H1 (cell line): ENCODE data around the gene LITAFD. TPM values are rescaled to one million over a fixed set of nuclear protein-coding genes. Genes with fewer than 3 reads are reported as not detected.

Experiments used
- CTCF ChIA-PET: fragments of 300-600 bp; sonication (Branson Sonifier 250); formaldehyde crosslinking; loops from one replicate; lab custom pipeline; 2021; ENCODE audit not compliant: partially characterized antibody; lab: Charles Lee
- POLR2A ChIA-PET: fragments of 300-600 bp; sonication (Branson Sonifier 250); formaldehyde crosslinking; loops from one replicate; lab custom pipeline; 2021; ENCODE audit warnings: inconsistent platforms; ENCODE audit not compliant: partially characterized antibody; lab: Charles Lee
- DNase-seq, 2 experiments: peaks; one replicate each; pipeline versions ENCODE4 v3.0.0 to v3.0.0-alpha.2; 2010 to 2022; ENCODE audit warnings: low spot score in 2 of 2, low read depth in 1 of 2, mixed read lengths in 1 of 2
- FAIRE-seq: peaks from 2 replicates; lab custom pipeline; 2011; peaks lifted over from hg19 to GRCh38; lab: Jason Lieb, UNC
- H2AFZ ChIP-seq: 2 replicates; pipeline ENCODE4 v1.8.1; 2012; ENCODE audit warnings: low read length, inconsistent platforms
- H2AK5ac ChIP-seq: 2 replicates; pipeline ENCODE4 v1.6.1; 2013; ENCODE audit warnings: low read depth, low read length
- H2BK120ac ChIP-seq: replicated peaks from 2 replicates; pipeline ENCODE3; 2013; ENCODE audit warnings: low read depth, low read length, inconsistent platforms
- H2BK12ac ChIP-seq: 2 replicates; pipeline ENCODE4 v1.6.1; 2013; ENCODE audit warnings: low read depth, low read length
- H2BK15ac ChIP-seq: 2 replicates; pipeline ENCODE4 v1.6.1; 2013; ENCODE audit warnings: low read length
- H2BK20ac ChIP-seq: 2 replicates; pipeline ENCODE4 v1.6.1; 2013; ENCODE audit warnings: low read length
- H2BK5ac ChIP-seq: 2 replicates; pipeline ENCODE4 v1.6.1; 2013; ENCODE audit warnings: low read depth, low read length
- H3K14ac ChIP-seq: 2 replicates; pipeline ENCODE4 v1.6.1; 2013; ENCODE audit warnings: inconsistent platforms; ENCODE audit not compliant: insufficient read length
- H3K18ac ChIP-seq: 2 replicates; pipeline ENCODE4 v1.6.1; 2013; ENCODE audit warnings: low read length; ENCODE audit errors: extremely low read depth
- H3K23ac ChIP-seq: 2 replicates; pipeline ENCODE4 v1.6.1; 2013; ENCODE audit warnings: inconsistent platforms; ENCODE audit not compliant: insufficient read length
- H3K23me2 ChIP-seq: 2 replicates; pipeline ENCODE4 v1.6.1; 2013; ENCODE audit warnings: low read depth, low read length
- H3K27ac ChIP-seq: 2 replicates; pipeline ENCODE4 v1.6.1; 2011; ENCODE audit warnings: low read depth, low read length, inconsistent platforms
- H3K27me3 ChIP-seq, 4 experiments: replicated peaks in 1 of 4; 1 replicate in 1 of 4; 2 replicates in 3 of 4; pipeline versions ENCODE4 v1.6.1 to v1.8.1; 2011 to 2013; ENCODE audit warnings: low read length in 3 of 4, mild to moderate bottlenecking in 3 of 4, inconsistent platforms in 2 of 4, mixed read lengths in 2 of 4, moderate library complexity in 1 of 4; ENCODE audit not compliant: control insufficient read depth in 3 of 4, insufficient read depth in 3 of 4; ENCODE audit errors: extremely low read depth in 1 of 4
- H3K36me3 ChIP-seq, 4 experiments: 2 replicates each; pipeline versions ENCODE4 v1.6.1 to v1.8.1; 2011 to 2013; ENCODE audit warnings: mild to moderate bottlenecking in 4 of 4, low read length in 3 of 4, moderate library complexity in 2 of 4, control low read depth in 1 of 4, inconsistent platforms in 1 of 4; ENCODE audit not compliant: insufficient read depth in 4 of 4, control insufficient read depth in 2 of 4
- H3K4ac ChIP-seq: replicated peaks from 2 replicates; pipeline ENCODE3; 2013; ENCODE audit warnings: low read length, low read depth, mixed read lengths, inconsistent platforms; ENCODE audit not compliant: insufficient read length
- H3K4me1 ChIP-seq, 4 experiments: replicated peaks in 1 of 4; 1 replicate in 1 of 4; 2 replicates in 3 of 4; pipeline versions ENCODE4 v1.6.1 to v1.8.1; 2011 to 2013; ENCODE audit warnings: low read length in 3 of 4, inconsistent platforms in 2 of 4, mixed read lengths in 1 of 4; ENCODE audit not compliant: insufficient read depth in 4 of 4, control insufficient read depth in 3 of 4
- H3K4me2 ChIP-seq, 2 experiments: 2 replicates each; pipeline versions ENCODE4 v1.6.1 to v1.8.1; 2011 to 2013; ENCODE audit warnings: low read depth in 2 of 2, low read length in 2 of 2, control low read depth in 1 of 2, inconsistent platforms in 1 of 2, mild to moderate bottlenecking in 1 of 2; ENCODE audit not compliant: insufficient read depth in 1 of 2
- H3K4me3 ChIP-seq, 4 experiments: fragments of 200-600, 300-600 bp in 1 of 4; sonication (generic), shearing (Covaris generic), sonication (Bioruptor Twin) in 1 of 4; 2 replicates each; pipeline versions ENCODE4 v1.5.1 to v1.8.1; 2011 to 2016; ENCODE audit warnings: low read length in 4 of 4, low read depth in 3 of 4, control low read depth in 2 of 4, inconsistent platforms in 2 of 4, mild to moderate bottlenecking in 2 of 4, mixed read lengths in 1 of 4, moderate library complexity in 1 of 4; ENCODE audit not compliant: insufficient read depth in 2 of 4; ENCODE audit errors: extremely low read depth in 1 of 4
- H3K56ac ChIP-seq: replicated peaks from 2 replicates; pipeline ENCODE3; 2013; ENCODE audit warnings: low read depth, mild to moderate bottlenecking, mixed read lengths, low read length, inconsistent platforms; ENCODE audit not compliant: insufficient read length
- H3K79me1 ChIP-seq: 2 replicates; pipeline ENCODE4 v1.6.1; 2013; ENCODE audit warnings: low read depth, low read length, control low read depth
- H3K79me2 ChIP-seq, 2 experiments: 2 replicates each; pipeline versions ENCODE4 v1.6.1 to v1.8.1; 2012 to 2013; ENCODE audit warnings: low read length in 2 of 2, mild to moderate bottlenecking in 2 of 2, inconsistent platforms in 1 of 2; ENCODE audit not compliant: insufficient read depth in 2 of 2, control insufficient read depth in 1 of 2
- H3K9ac ChIP-seq, 4 experiments: replicated peaks in 1 of 4; 1 replicate in 1 of 4; 2 replicates in 3 of 4; pipeline versions ENCODE4 v1.6.1 to v1.8.1; 2011 to 2013; ENCODE audit warnings: low read depth in 3 of 4, low read length in 3 of 4, control low read depth in 2 of 4, mild to moderate bottlenecking in 2 of 4, moderate library complexity in 2 of 4, inconsistent platforms in 1 of 4; ENCODE audit errors: extremely low read depth in 1 of 4
- H3K9me3 ChIP-seq, 2 experiments: 2 replicates each; pipeline versions ENCODE4 v1.6.1 to v1.8.1; 2012 to 2013; ENCODE audit warnings: mild to moderate bottlenecking in 2 of 2, moderate library complexity in 2 of 2, control low read depth in 1 of 2, inconsistent platforms in 1 of 2, low read depth in 1 of 2, low read length in 1 of 2, mixed read lengths in 1 of 2; ENCODE audit not compliant: insufficient read depth in 2 of 2
- H4K20me1 ChIP-seq, 2 experiments: replicated peaks in 1 of 2; 2 replicates each; pipeline versions ENCODE3 to v1.8.1; 2011 to 2013; ENCODE audit warnings: inconsistent platforms in 2 of 2, low read length in 2 of 2, mild to moderate bottlenecking in 1 of 2; ENCODE audit not compliant: insufficient read depth in 2 of 2, control insufficient read depth in 1 of 2
- H4K5ac ChIP-seq: 2 replicates; pipeline ENCODE4 v1.6.1; 2013; ENCODE audit warnings: low read length, low read depth, mixed read lengths, inconsistent platforms; ENCODE audit not compliant: insufficient read length
- H4K8ac ChIP-seq: 2 replicates; pipeline ENCODE4 v1.8.0; 2013; ENCODE audit warnings: mild to moderate bottlenecking, moderate library complexity, low read length, inconsistent platforms; ENCODE audit not compliant: insufficient read depth; ENCODE audit errors: extremely low read depth
- H4K91ac ChIP-seq: replicated peaks from 2 replicates; pipeline ENCODE3; 2013; ENCODE audit warnings: low read length, mixed read lengths, inconsistent platforms; ENCODE audit not compliant: insufficient read length
- CBX8 ChIP-seq: fragments of 300-800, 300-1000 bp; sonication (generic); IDR thresholded peaks from 2 replicates; pipeline ENCODE4 v1.7.1; 2016; ENCODE audit warnings: low read depth, low read length, borderline replicate concordance
- CHD1 ChIP-seq: IDR thresholded peaks from 2 replicates; pipeline ENCODE4 v1.6.1; 2012; ENCODE audit warnings: low read depth, low read length, improper control_type of control experiment
- GABPA ChIP-seq: IDR thresholded peaks from 2 replicates; pipeline ENCODE4 v1.6.1; 2011; ENCODE audit warnings: mild to moderate bottlenecking, low read length, moderate library complexity, borderline replicate concordance; ENCODE audit not compliant: insufficient read depth
- KDM1A ChIP-seq: fragments of 200-600, 300-600 bp; sonication (generic); IDR thresholded peaks from 2 replicates; pipeline ENCODE4 v1.7.1; 2016; ENCODE audit warnings: mild to moderate bottlenecking, low read length, borderline replicate concordance
- NRF1 ChIP-seq: IDR thresholded peaks from 2 replicates; pipeline ENCODE4 v1.6.1; 2011; ENCODE audit warnings: mild to moderate bottlenecking, low read depth, low read length, improper control_type of control experiment
- RXRA ChIP-seq: IDR thresholded peaks from 2 replicates; pipeline ENCODE4 v1.6.1; 2011; ENCODE audit warnings: low read depth, mild to moderate bottlenecking, low read length, moderate library complexity; ENCODE audit not compliant: insufficient read depth
- SIX5 ChIP-seq: IDR thresholded peaks from 2 replicates; pipeline ENCODE4 v1.6.1; 2011; ENCODE audit warnings: mild to moderate bottlenecking, low read depth, low read length
- TAF1 ChIP-seq: IDR thresholded peaks from 2 replicates; pipeline ENCODE4 v1.6.1; 2011; ENCODE audit warnings: mild to moderate bottlenecking, low read depth, low read length
- TCF12 ChIP-seq: IDR thresholded peaks from 2 replicates; pipeline ENCODE4 v1.6.1; 2011; ENCODE audit warnings: low read depth, mild to moderate bottlenecking, low read length
- ZNF274 ChIP-seq: IDR thresholded peaks from 2 replicates; pipeline ENCODE4 v1.7.0; 2012; ENCODE audit warnings: low read length, borderline replicate concordance; ENCODE audit errors: extremely low read depth
- WGBS, 2 experiments: shearing (Covaris generic) in 1 of 2; methylation state at CpG; one replicate each; pipeline versions ENCODE4 v1.1.6 to v1.1.7; 2013 to 2015; ENCODE audit warnings: low lambda C conversion rate in 2 of 2, mixed read lengths in 2 of 2, inconsistent platforms in 1 of 2, low coverage in 1 of 2, missing lambda C conversion rate in 1 of 2; ENCODE audit not compliant: insufficient replicate concordance in 2 of 2, insufficient coverage in 1 of 2, insufficient read length in 1 of 2; ENCODE audit errors: extremely low coverage in 1 of 2, missing lambda C conversion rate in 1 of 2; 5-methylcytosine and 5-hydroxymethylcytosine counted together
- polyA plus RNA-seq, 7 experiments: library from polyadenylated mRNA; depleted of rRNA in 3 of 7; stranded (reverse) in 5 of 7; unstranded in 2 of 7; fragments of >200 nt in 5 of 7; fragments of 200-250 nt in 2 of 7; gene quantifications; 1 replicate in 5 of 7; 2 replicates in 1 of 7; 4 replicates in 1 of 7; pipeline versions ENCODE4 v1.2.1 to v1.2.3, GENCODE V29; 2011 to 2013; ENCODE audit warnings: missing spikeins in 2 of 7, mixed read lengths in 2 of 7
- total RNA-seq: library from RNA; stranded (reverse); fragmentation: NEBNext Ultra II Directional; extraction: Animal tissue kit (Norgen Biotek cat#: 25700); gene quantifications from 2 replicates; pipeline ENCODE4 v1.2.1, GENCODE V29; 2021
- TF ChIP-seq, protein P1 (sequence below): IDR thresholded peaks from 2 replicates; pipeline ENCODE4 v1.6.1; 2011; ENCODE audit warnings: low read depth, mild to moderate bottlenecking, low read length; ENCODE audit not compliant: insufficient read depth

The LITAFD gene
- total and polyA plus RNA-seq, 2 of the 8 experiments (the other 6 are each of a cell fraction or from before 2014, with no cell fraction given): not detected

DNA sequence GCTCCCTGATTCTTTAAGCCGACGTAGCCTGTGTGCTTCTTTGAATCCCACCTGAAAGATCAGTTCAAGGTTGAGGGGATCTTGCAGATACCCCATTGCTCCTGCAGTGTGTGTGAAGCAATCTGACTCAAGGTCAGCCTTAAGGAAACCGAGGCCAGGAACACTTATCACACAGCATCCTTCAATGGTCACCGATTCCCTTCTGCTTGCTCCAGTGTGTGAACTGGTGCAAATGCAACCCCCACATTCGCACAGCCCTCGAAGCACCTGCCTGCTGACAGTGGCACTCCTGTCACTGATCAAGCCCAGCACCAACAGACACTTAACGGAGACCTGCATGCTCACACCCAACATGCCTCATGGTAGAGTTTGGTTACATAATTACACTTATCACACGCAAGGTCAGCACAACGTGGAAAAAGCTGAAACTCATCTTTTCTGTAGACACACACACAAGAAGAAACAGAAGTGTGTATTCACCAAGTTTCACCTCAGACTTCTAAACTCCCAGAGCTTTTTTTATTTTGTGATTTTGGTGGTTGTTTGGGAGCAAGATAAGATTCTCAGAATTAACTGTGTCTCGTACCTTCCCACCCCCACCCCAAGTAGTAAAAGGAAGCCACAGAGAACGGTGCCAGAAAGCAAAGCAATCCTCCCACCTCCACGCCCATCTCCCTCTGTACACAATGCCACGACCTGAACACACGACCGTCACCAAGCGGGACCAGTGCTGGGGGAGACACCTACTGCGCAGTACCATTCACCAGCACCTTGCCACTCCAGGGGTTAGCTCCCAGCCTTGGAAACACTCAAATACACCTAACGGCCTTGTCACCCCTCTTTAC, 37.2 kb downstream of the LITAFD start:
- ChIA-PET CTCF (interaction anchor here (0.6 to 7.4 kb wide), 8 partner anchors 8 to 256 kb away, joined by 3 to 39 read pairs (median 5); no protein-coding TSS in a partner anchor), POLR2A (interaction anchor here (0.8 to 1.5 kb wide), 4 partner anchors 12 to 94 kb away, joined by 3 read pairs; no protein-coding TSS in a partner anchor)
- H2BK120ac ChIP-seq: no peak overlapping the region
- H4K8ac ChIP-seq: no peak overlapping the region
- DNase-seq (no peak), FAIRE-seq (no peak)
- H4K5ac ChIP-seq: no peak overlapping the region
- H2BK12ac ChIP-seq: no peak overlapping the region
- H2AK5ac ChIP-seq: no peak overlapping the region
- peaks cover 0 to 19% of the 10 kb centered on the region in 2 experiments; a peak in 2 of 4 replicates for H3K79me2 ChIP-seq
- H3K4me3 ChIP-seq: no peak overlapping the region
- 95% methylated on average over 18 of the region's 18 CpGs; no CpG with 5 or more reads in 1 of the 2 experiments for WGBS, 2 experiments
- no peak overlapping the region for H3K14ac ChIP-seq
- H3K18ac ChIP-seq: no peak overlapping the region
- H3K56ac ChIP-seq: no peak overlapping the region
- no peak overlapping the region for H2BK20ac ChIP-seq
- H4K20me1 ChIP-seq: peaks cover 9 to 18% of the 10 kb centered on the region in 2 experiments
- peaks cover 13% of the 10 kb centered on the region for H3K79me1 ChIP-seq
- H4K91ac ChIP-seq: no peak overlapping the region
- no peaks in the 10 kb centered on the region for H3K9me3 ChIP-seq
- H2BK5ac ChIP-seq: no peak overlapping the region
- H3K9ac ChIP-seq: no peak overlapping the region
- no peak overlapping the region for H3K23ac ChIP-seq
- H3K4me1 ChIP-seq: no peaks in the 10 kb centered on the region
- peaks cover 30 to 71% (median 55%) of the 10 kb centered on the region in 4 experiments for H3K36me3 ChIP-seq
- H3K4me2 ChIP-seq: no peak overlapping the region
- no peaks in the 10 kb centered on the region for H3K23me2 ChIP-seq
- H2AFZ ChIP-seq: no peak overlapping the region
- no peak overlapping the region for H2BK15ac ChIP-seq
- no peak overlapping the region for H3K4ac ChIP-seq
- H3K27me3 ChIP-seq: no peaks in the 10 kb centered on the region
- no peak overlapping the region for H3K27ac ChIP-seq
- TF ChIP-seq CBX8 (no peak), GABPA (no peak), NRF1 (no peak), KDM1A (no peak), TCF12 (no peak), RXRA (no peak), TAF1 (no peak), ZNF274 (no peak), CHD1 (no peak), SIX5 (no peak)
- TF ChIP-seq, protein P1, sequence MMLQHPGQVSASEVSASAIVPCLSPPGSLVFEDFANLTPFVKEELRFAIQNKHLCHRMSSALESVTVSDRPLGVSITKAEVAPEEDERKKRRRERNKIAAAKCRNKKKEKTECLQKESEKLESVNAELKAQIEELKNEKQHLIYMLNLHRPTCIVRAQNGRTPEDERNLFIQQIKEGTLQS: no peak
